Measurements from ENCODE around the gene ANKH.
"Not testable (repeated sequence)": the region's sequence is repeated elsewhere in the genome, so short reads cannot be mapped to it uniquely, and the experiment has no call there.

Gene ANKH

GRCh38 chr5:14849516-14850294 lies 21.9 kb downstream of the ANKH start:
- DNase-seq (ENCODE audit: low read depth): peak; percentile 32
- H3K4me3 ChIP-seq (ENCODE audit: low read length): no peak overlapping the region
- TF ChIP-seq CTCF (conservative IDR thresholded peaks at IDR 0.05; ENCODE audit: low read length): no peak

GRCh38 chr5:14848942-14849341 lies 22.6 kb downstream of the ANKH start:
- not testable (repeated sequence) for DNase-seq (ENCODE audit: low read depth); H3K4me3 ChIP-seq (ENCODE audit: low read length)

GRCh38 chr5:14848385-14848784 lies 23.2 kb downstream of the ANKH start:
- no peak overlapping the region for H3K4me3 ChIP-seq (ENCODE audit: low read length)
- DNase-seq (ENCODE audit: low read depth): no peak
- no peak for TF ChIP-seq CTCF (conservative IDR thresholded peaks at IDR 0.05; ENCODE audit: low read length)

- DNase-seq (ENCODE audit: low read depth): no peak
- no peak for TF ChIP-seq CTCF (conservative IDR thresholded peaks at IDR 0.05; ENCODE audit: low read length)
- H3K4me3 ChIP-seq (ENCODE audit: low read length): no peak overlapping the region
Observed at GRCh38 chr5:14847471-14847870, 24.1 kb downstream of the ANKH start.

- no peak overlapping the region for H3K4me3 ChIP-seq (ENCODE audit: low read length)
- TF ChIP-seq CTCF (conservative IDR thresholded peaks at IDR 0.05; ENCODE audit: low read length): no peak
- no peak for DNase-seq (ENCODE audit: low read depth)
Observed at GRCh38 chr5:14842117-14842516, 29.5 kb downstream of the ANKH start.

- no peak for TF ChIP-seq CTCF (conservative IDR thresholded peaks at IDR 0.05; ENCODE audit: low read length)
- no peak for DNase-seq (ENCODE audit: low read depth)
- no peak overlapping the region for H3K4me3 ChIP-seq (ENCODE audit: low read length)
Observed at GRCh38 chr5:14840624-14841023, 31.0 kb downstream of the ANKH start.

GRCh38 chr5:14838396-14839319 lies 32.9 kb downstream of the ANKH start:
- no peak for TF ChIP-seq CTCF (conservative IDR thresholded peaks at IDR 0.05; ENCODE audit: low read length)
- H3K4me3 ChIP-seq (ENCODE audit: low read length): no peak overlapping the region
- DNase-seq (ENCODE audit: low read depth): no peak

GRCh38 chr5:14837423-14838122 lies 34.0 kb downstream of the ANKH start:
- not testable (repeated sequence) for DNase-seq (ENCODE audit: low read depth); H3K4me3 ChIP-seq (ENCODE audit: low read length)

All from AG10803 (cell line).